DOHH2 (cell line): ENCODE measurements around the gene PLAAT2.

ENCODE experiments used
- H3F3A ChIP-seq: fragments of 200-600 bp; sonication (generic), shearing (Covaris generic); 2 replicates; pipeline ENCODE4 v1.6.0; 2016; ENCODE audit warnings: antibody characterized with exemption, mild to moderate bottlenecking; ENCODE audit not compliant: control insufficient read depth, insufficient read depth
- H3K27ac ChIP-seq: fragments of 200-600 bp; sonication (generic); 2 replicates; pipeline ENCODE4 v1.5.1; 2014; ENCODE audit warnings: low read depth, mild to moderate bottlenecking, low read length, moderate library complexity
- H3K27me3 ChIP-seq: fragments of 200-600 bp; sonication (generic); 2 replicates; pipeline ENCODE4 v1.6.1; 2014; ENCODE audit warnings: mild to moderate bottlenecking, low read length, mixed read lengths; ENCODE audit not compliant: control insufficient read depth
- H3K36me3 ChIP-seq: fragments of 200-600 bp; sonication (generic); 2 replicates; pipeline ENCODE4 v1.6.1; 2014; ENCODE audit warnings: mild to moderate bottlenecking, low read length, moderate library complexity, mixed read lengths; ENCODE audit not compliant: control insufficient read depth
- H3K4me1 ChIP-seq: fragments of 200-600 bp; sonication (generic); 2 replicates; pipeline ENCODE4 v1.6.1; 2014; ENCODE audit warnings: mild to moderate bottlenecking, low read length, mixed read lengths; ENCODE audit not compliant: control insufficient read depth
- H3K4me2 ChIP-seq: fragments of 200-600 bp; sonication (generic); 2 replicates; pipeline ENCODE4 v1.6.0; 2014; ENCODE audit warnings: mild to moderate bottlenecking, low read length, moderate library complexity
- H3K4me3 ChIP-seq: fragments of 200-600 bp; sonication (generic); 2 replicates; pipeline ENCODE4 v1.5.1; 2014; ENCODE audit warnings: mild to moderate bottlenecking, low read length, mixed read lengths
- H3K79me2 ChIP-seq: fragments of 200-600 bp; sonication (generic); 2 replicates; pipeline ENCODE4 v1.6.1; 2014; ENCODE audit warnings: mild to moderate bottlenecking, low read length, mixed read lengths; ENCODE audit not compliant: control insufficient read depth
- H3K9me2 ChIP-seq: fragments of 200-600 bp; sonication (generic); replicated peaks from 2 replicates; pipeline ENCODE4 v1.6.1; 2014; ENCODE audit warnings: mild to moderate bottlenecking, low read length, mixed read lengths; ENCODE audit not compliant: control insufficient read depth
- H3K9me3 ChIP-seq: fragments of 200-600 bp; sonication (generic); 2 replicates; pipeline ENCODE4 v1.6.1; 2014; ENCODE audit warnings: antibody characterized with exemption, low read length, mixed read lengths; ENCODE audit not compliant: control insufficient read depth, insufficient read depth
- H4K20me1 ChIP-seq: fragments of 200-600 bp; sonication (generic); 2 replicates; pipeline ENCODE4 v1.6.0; 2014; ENCODE audit warnings: low read depth, mild to moderate bottlenecking, antibody characterized with exemption, low read length, moderate library complexity; ENCODE audit not compliant: control insufficient read depth, insufficient read depth
- CTCF ChIP-seq: fragments of 200-600 bp; sonication (generic); IDR thresholded peaks from one replicate; pipeline ENCODE4 v1.5.1; 2014; ENCODE audit warnings: antibody characterized with exemption, mild to moderate bottlenecking, low read depth, low read length; ENCODE audit not compliant: poor library complexity, severe bottlenecking
- EZH2phosphoT487 ChIP-seq: fragments of 200-600 bp; sonication (generic); IDR thresholded peaks from 2 replicates; pipeline ENCODE4 v1.6.1; 2017; ENCODE audit warnings: borderline replicate concordance, mild to moderate bottlenecking, antibody characterized with exemption, low read length, moderate library complexity, mixed read lengths

Gene PLAAT2

GRCh38 chr11:63549411-63549810, 13.8 kb downstream of the PLAAT2 start:
- no peak overlapping the region for H3K4me3 ChIP-seq
- no peaks in the 10 kb centered on the region for H3K9me2 ChIP-seq
- H3K79me2 ChIP-seq, result no peaks in the 10 kb centered on the region
- H3F3A ChIP-seq, result no peaks in the 10 kb centered on the region
- H3K27me3 ChIP-seq, result peaks cover 3% of the 10 kb centered on the region; the same call in 1 of the 2 replicates
- no peaks in the 10 kb centered on the region for H3K36me3 ChIP-seq
- no peaks in the 10 kb centered on the region for H3K9me3 ChIP-seq
- no peak overlapping the region for H3K4me2 ChIP-seq
- H3K27ac ChIP-seq, result no peak overlapping the region
- peaks cover 20% of the 10 kb centered on the region for H3K4me1 ChIP-seq
- TF ChIP-seq CTCF (no peak), EZH2phosphoT487 (no peak)
- no peaks in the 10 kb centered on the region for H4K20me1 ChIP-seq

GRCh38 chr11:63548178-63548577, 15.0 kb downstream of the PLAAT2 start:
- H3K4me1 ChIP-seq, result peaks cover 10% of the 10 kb centered on the region

GRCh38 chr11:63547061-63547460, 16.1 kb downstream of the PLAAT2 start:
- Histone ChIP-seq H3K4me1 (0 out of 2 replicates have a peak, but pooled peaks cover 2% of the 10 kb centered on the region), H3F3A (no peaks in the 10 kb centered on the region)

More at GRCh38 chr11:63548178-63548577, 15.0 kb downstream of the PLAAT2 start:
- H3K79me2 ChIP-seq, result no peaks in the 10 kb centered on the region
- no peaks in the 10 kb centered on the region for H4K20me1 ChIP-seq
- H3K36me3 ChIP-seq, result no peaks in the 10 kb centered on the region
- no peak for TF ChIP-seq CTCF
- no peak overlapping the region for H3K27ac ChIP-seq
- no peaks in the 10 kb centered on the region for H3K9me3 ChIP-seq
- no peaks in the 10 kb centered on the region for H3F3A ChIP-seq
- H3K4me3 ChIP-seq, result no peak overlapping the region
- H3K4me2 ChIP-seq, result no peak overlapping the region
- H3K27me3 ChIP-seq, result peaks cover 3% of the 10 kb centered on the region; the same call in 1 of the 2 replicates
- H3K9me2 ChIP-seq, result no peaks in the 10 kb centered on the region

More at GRCh38 chr11:63547061-63547460, 16.1 kb downstream of the PLAAT2 start:
- Histone ChIP-seq H3K9me2 (no peaks in the 10 kb centered on the region), H4K20me1 (no peaks in the 10 kb centered on the region), H3K4me2 (no peak overlapping the region), H3K36me3 (no peaks in the 10 kb centered on the region), H3K27ac (no peak overlapping the region), H3K27me3 (peaks cover 3% of the 10 kb centered on the region; the same call in 1 of the 2 replicates), H3K79me2 (no peaks in the 10 kb centered on the region), H3K9me3 (no peaks in the 10 kb centered on the region), H3K4me3 (no peak overlapping the region)
- TF ChIP-seq CTCF (no peak), EZH2phosphoT487 (no peak)
